Esophagus squamous epithelium (tissue), 5 donors: ENCODE data around the gene NMNAT2. TPM values are rescaled to one million over a fixed set of nuclear protein-coding genes. Genes with fewer than 3 reads are reported as not detected.

Experiments
- DNase-seq: peaks from one replicate; lab custom pipeline; 2025; lab: John Stamatoyannopoulos, UW
- H3K27ac ChIP-seq, 4 donors: fragments of 200-600 bp; sonication (generic); one replicate each; pipeline ENCODE4 v1.5.1; 2016 to 2019; ENCODE audit warnings: mild to moderate bottlenecking in 1 of 4
- H3K27me3 ChIP-seq, 4 donors: fragments of 200-600 bp; sonication (generic); 1 replicate in 3 of 4; 2 replicates in 1 of 4; pipeline versions ENCODE4 v1.5.1 to v1.6.0; 2017 to 2021; ENCODE audit warnings: antibody characterized with exemption in 1 of 4
- H3K36me3 ChIP-seq, 3 donors: fragments of 200-600 bp; sonication (generic); one replicate each; pipeline ENCODE4 v1.5.1; 2016 to 2019
- H3K4me1 ChIP-seq, 3 donors: fragments of 200-600 bp; sonication (generic); one replicate each; pipeline ENCODE4 v1.5.1; 2017 to 2019
- H3K4me3 ChIP-seq, 4 donors: fragments of 200-600 bp; sonication (generic); 1 replicate in 3 of 4; 2 replicates in 1 of 4; pipeline ENCODE4 v1.5.1; 2016 to 2019; ENCODE audit warnings: mild to moderate bottlenecking in 2 of 4, moderate library complexity in 1 of 4
- H3K9me3 ChIP-seq, 3 donors: fragments of 200-600 bp; sonication (generic); one replicate each; pipeline ENCODE4 v1.5.1; 2016 to 2019
- POLR2A ChIP-seq, 4 donors: fragments of 450-650 bp; IDR thresholded peaks; one replicate each; pipeline ENCODE4 v1.6.1; 2017; ENCODE audit warnings: antibody characterized with exemption in 4 of 4, mild to moderate bottlenecking in 4 of 4, moderate library complexity in 3 of 4
- WGBS, 2 donors: methylation state at CpG; one replicate each; pipeline ENCODE4 v1.1.5; 2018; 5-methylcytosine and 5-hydroxymethylcytosine counted together
- intact Hi-C: fragments of 100-400 bp; cut with DNase I; formaldehyde crosslinking; loops from one replicate; pipeline ENCODE4 v1.15.0; 2022
- total RNA-seq, 4 donors: library from RNA; depleted of rRNA; stranded (reverse); fragments of >200 nt; gene quantifications; one replicate each; pipeline ENCODE4 v1.1.0, GENCODE V29; 2016
- TF ChIP-seq, protein P1 (sequence below), 6 experiments: fragments of 450-650 bp in 4 of 6; fragments of 200-600 bp in 2 of 6; sonication (generic) in 2 of 6; IDR thresholded peaks; one replicate each; pipeline ENCODE4 v1.5.1; 2016 to 2019; ENCODE audit warnings: antibody characterized with exemption in 6 of 6, mild to moderate bottlenecking in 4 of 6, moderate library complexity in 4 of 6
- donor health status: DM: yes; HTN: yes; CAD: no.

Gene NMNAT2
- total RNA-seq, 4 donors from 2014 or later: 0.18 to 1.1 (median 0.26) TPM; not detected in 1

DNA sequence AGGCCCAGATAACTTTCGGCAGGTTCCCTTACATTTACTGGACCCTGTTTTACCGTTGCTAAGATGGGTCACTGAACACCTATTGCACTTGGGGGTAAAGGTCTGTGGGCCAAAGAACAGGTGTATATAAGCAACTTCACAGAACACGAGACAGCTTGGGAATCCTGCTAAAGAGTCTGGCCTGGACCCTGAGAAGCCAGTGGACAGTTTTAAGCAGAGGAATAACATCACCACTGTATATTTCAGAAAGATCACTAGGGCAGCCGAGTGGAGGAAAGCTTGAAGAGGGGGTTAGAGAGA, 177.7 kb downstream of the NMNAT2 start:
- intact Hi-C loops: no loop called here
- peaks cover 0 to 25% (median 0%) of the 10 kb centered on the region in 3 donors for H3K36me3 ChIP-seq
- DNase-seq: no peak
- H3K27me3 ChIP-seq: no peaks in the 10 kb centered on the region
- no peak for TF ChIP-seq POLR2A (IDR thresholded peaks at IDR 0.05)
- TF ChIP-seq, protein P1, sequence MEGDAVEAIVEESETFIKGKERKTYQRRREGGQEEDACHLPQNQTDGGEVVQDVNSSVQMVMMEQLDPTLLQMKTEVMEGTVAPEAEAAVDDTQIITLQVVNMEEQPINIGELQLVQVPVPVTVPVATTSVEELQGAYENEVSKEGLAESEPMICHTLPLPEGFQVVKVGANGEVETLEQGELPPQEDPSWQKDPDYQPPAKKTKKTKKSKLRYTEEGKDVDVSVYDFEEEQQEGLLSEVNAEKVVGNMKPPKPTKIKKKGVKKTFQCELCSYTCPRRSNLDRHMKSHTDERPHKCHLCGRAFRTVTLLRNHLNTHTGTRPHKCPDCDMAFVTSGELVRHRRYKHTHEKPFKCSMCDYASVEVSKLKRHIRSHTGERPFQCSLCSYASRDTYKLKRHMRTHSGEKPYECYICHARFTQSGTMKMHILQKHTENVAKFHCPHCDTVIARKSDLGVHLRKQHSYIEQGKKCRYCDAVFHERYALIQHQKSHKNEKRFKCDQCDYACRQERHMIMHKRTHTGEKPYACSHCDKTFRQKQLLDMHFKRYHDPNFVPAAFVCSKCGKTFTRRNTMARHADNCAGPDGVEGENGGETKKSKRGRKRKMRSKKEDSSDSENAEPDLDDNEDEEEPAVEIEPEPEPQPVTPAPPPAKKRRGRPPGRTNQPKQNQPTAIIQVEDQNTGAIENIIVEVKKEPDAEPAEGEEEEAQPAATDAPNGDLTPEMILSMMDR (IDR thresholded peaks at IDR 0.05): no peak
- no peaks in the 10 kb centered on the region for H3K9me3 ChIP-seq
- H3K4me1 ChIP-seq: peaks cover 0 to 19% (median 7%) of the 10 kb centered on the region in 3 donors
- H3K27ac ChIP-seq: peak overlapping the region in 3 of 4 donors; percentile 64 to 79 (median 79)
- H3K4me3 ChIP-seq: no peak overlapping the region
- 88 to 96% methylated on average over 2 to 4 of the region's 4 CpGs for WGBS, 2 donors

DNA sequence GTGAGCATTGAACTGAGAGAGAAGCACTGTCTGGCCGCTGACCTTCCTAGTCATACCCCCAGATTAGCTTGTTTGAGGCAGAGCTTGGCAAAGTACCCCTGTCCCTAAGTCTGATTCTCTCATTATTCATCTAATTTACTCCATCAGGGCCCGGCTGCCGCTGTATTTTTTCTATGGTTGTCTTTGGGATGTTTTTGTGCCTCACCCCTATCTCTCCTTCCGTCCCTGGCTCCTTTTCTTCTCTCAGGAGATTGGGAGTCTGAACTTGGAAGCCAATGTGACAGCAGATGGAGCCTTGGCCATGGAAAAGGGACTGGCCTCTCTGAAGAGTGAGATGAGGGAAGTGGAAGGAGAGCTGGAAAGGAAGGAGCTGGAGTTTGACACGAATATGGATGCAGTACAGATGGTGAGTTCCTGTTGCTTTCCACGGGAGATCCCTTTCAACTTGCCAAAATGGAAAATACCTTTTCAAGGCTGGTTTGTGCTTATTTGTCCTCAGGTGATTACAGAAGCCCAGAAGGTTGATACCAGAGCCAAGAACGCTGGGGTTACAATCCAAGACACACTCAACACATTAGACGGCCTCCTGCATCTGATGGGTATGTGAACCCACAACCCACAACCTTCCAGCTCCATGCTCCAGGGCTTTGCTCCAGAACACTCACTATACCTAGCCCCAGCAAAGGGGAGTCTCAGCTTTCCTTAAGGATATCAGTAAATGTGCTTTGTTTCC, 178.2 kb downstream of the NMNAT2 start:
- WGBS, 2 donors: 74 to 78% methylated on average over 8 of the region's 8 CpGs
- no peak overlapping the region for H3K4me3 ChIP-seq
- TF ChIP-seq, protein P1 (IDR thresholded peaks at IDR 0.05): no peak
- TF ChIP-seq POLR2A (IDR thresholded peaks at IDR 0.05): no peak
- no peaks in the 10 kb centered on the region for H3K9me3 ChIP-seq
- no peak for DNase-seq
- no peaks in the 10 kb centered on the region for H3K27me3 ChIP-seq
- intact Hi-C loops: no loop called here
- H3K4me1 ChIP-seq: peaks cover 3 to 24% (median 12%) of the 10 kb centered on the region in 3 donors
- peaks cover 0 to 25% (median 0%) of the 10 kb centered on the region in 3 donors for H3K36me3 ChIP-seq
- H3K27ac ChIP-seq: peak overlapping the region in 3 of 4 donors; percentile 64 to 79 (median 79)

DNA sequence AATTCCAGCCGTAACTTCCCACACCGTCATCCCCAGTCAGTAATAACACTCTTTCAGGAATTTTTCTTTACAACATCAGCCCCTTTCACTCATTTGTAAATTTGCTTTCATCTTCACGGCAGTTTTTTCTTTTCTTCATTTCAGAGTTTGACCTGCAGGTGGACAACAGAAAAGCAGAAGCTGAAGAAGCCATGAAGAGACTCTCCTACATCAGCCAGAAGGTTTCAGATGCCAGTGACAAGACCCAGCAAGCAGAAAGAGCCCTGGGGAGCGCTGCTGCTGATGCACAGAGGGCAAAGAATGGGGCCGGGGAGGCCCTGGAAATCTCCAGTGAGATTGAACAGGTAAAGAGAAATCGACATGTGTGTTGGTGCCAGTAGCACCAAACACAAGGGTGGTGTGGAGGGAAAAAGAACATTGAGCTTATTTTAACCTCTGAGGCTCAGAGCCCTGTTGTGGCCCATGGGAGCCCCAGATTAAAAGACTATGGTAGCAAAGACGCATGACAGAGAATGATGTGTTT, 178.9 kb downstream of the NMNAT2 start:
- DNase-seq: no peak
- Histone ChIP-seq H3K9me3 (no peaks in the 10 kb centered on the region), H3K4me3 (no peak overlapping the region), H3K27ac (peak overlapping the region in 3 of 4 donors; percentile 64 to 79 (median 79)), H3K4me1 (peaks cover 7 to 31% (median 18%) of the 10 kb centered on the region in 3 donors), H3K36me3 (peaks cover 0 to 25% (median 0%) of the 10 kb centered on the region in 3 donors), H3K27me3 (no peaks in the 10 kb centered on the region)
- TF ChIP-seq, protein P1 (IDR thresholded peaks at IDR 0.05): no peak
- no peak for TF ChIP-seq POLR2A (IDR thresholded peaks at IDR 0.05)
- intact Hi-C loops: no loop called here
- 81% methylated on average over 6 to 7 of the region's 7 CpGs for WGBS, 2 donors

DNA sequence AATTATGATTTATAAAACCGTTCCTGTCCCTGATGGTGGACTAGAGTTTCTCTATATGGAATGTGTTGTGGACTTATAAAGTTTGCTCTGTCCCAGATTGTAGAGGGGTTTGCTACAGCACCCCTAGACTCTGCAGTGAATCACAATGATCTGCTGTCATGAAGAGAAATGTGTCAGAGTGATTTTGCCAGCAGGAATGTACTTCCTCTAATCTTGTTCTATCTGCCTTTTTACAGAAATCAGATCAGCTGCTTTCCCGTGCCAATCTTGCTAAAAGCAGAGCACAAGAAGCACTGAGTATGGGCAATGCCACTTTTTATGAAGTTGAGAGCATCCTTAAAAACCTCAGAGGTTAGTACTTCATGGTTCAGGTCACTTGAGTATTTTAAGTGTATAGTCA, 180.1 kb downstream of the NMNAT2 start:
- WGBS, 2 donors: 64 to 73% methylated on average over 2 of the region's 2 CpGs
- H3K4me3 ChIP-seq: no peak overlapping the region
- DNase-seq: no peak
- peaks cover 12 to 34% (median 19%) of the 10 kb centered on the region in 3 donors for H3K4me1 ChIP-seq
- H3K27ac ChIP-seq: no peak overlapping the region
- intact Hi-C loops: no loop called here
- peaks cover 0 to 18% (median 0%) of the 10 kb centered on the region in 3 donors for H3K36me3 ChIP-seq
- no peaks in the 10 kb centered on the region for H3K9me3 ChIP-seq
- H3K27me3 ChIP-seq: no peaks in the 10 kb centered on the region
- TF ChIP-seq POLR2A (IDR thresholded peaks at IDR 0.05): no peak
- TF ChIP-seq, protein P1 (IDR thresholded peaks at IDR 0.05): no peak

DNA sequence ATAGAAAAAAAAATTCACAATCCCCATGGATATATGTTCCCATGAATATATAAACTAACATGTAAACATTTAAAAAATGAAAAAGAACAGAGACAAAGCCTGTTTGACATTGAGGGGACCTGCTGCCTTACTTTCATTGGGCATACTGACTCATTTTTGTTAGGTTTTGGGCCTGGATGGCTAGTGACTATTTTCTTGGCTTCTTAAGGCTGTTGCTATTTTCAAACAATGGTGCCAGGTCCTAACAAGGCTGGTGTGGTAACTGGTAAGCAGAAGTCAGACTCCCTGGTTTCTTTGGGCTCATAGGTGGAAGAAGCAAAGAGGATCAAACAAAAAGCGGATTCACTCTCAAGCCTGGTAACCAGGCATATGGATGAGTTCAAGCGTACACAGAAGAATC, 181.1 kb downstream of the NMNAT2 start:
- 93 to 98% methylated on average over 2 of the region's 2 CpGs for WGBS, 2 donors
- H3K27me3 ChIP-seq: no peaks in the 10 kb centered on the region
- no peak for DNase-seq
- intact Hi-C loops: no loop called here
- TF ChIP-seq, protein P1 (IDR thresholded peaks at IDR 0.05): no peak
- TF ChIP-seq POLR2A (IDR thresholded peaks at IDR 0.05): no peak
- H3K27ac ChIP-seq: no peak overlapping the region
- peaks cover 12 to 41% (median 21%) of the 10 kb centered on the region in 3 donors for H3K4me1 ChIP-seq
- no peaks in the 10 kb centered on the region for H3K9me3 ChIP-seq
- H3K4me3 ChIP-seq: no peak overlapping the region
- H3K36me3 ChIP-seq: peaks cover 0 to 15% (median 0%) of the 10 kb centered on the region in 3 donors
